GM18499 (cell line): Measurements from ENCODE around the gene KCND3.

Source experiments
- ATAC-seq: cut with Tn5 transposase; IDR thresholded peaks from one replicate; pipeline ENCODE4 v1.9.1; 2021; ENCODE audit warnings: moderate number of reproducible peaks; ENCODE audit not compliant: insufficient read depth, unreplicated experiment

KCND3 gene

GRCh38 chr1:111927652-111928051 lies 61.8 kb downstream of the KCND3 start:
- ATAC-seq = no peak

GRCh38 chr1:111924786-111925185 lies 64.7 kb downstream of the KCND3 start:
- no peak for ATAC-seq

GRCh38 chr1:111923766-111924165 lies 65.7 kb downstream of the KCND3 start:
- no peak for ATAC-seq

DNA sequence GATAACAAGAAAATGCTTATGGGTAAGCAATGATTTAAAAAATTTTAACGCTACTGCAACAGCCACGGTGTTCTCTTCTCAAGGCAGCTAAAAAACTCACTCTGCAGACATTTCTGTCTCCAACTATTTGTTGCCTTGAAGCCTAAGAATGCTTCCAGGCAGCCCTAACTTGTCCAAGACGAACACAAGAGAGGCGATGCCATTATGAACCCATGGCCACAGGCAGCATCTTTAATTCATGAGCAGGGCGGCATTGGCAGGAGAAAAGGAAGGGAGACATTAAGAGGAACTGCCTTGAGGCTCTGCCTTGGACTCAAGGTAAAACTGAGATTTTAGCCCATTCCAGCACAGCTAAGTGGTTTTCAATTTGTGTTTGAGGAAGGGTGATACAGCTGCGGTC lies 67.5 kb downstream of the KCND3 start:
- no peak for ATAC-seq

DNA sequence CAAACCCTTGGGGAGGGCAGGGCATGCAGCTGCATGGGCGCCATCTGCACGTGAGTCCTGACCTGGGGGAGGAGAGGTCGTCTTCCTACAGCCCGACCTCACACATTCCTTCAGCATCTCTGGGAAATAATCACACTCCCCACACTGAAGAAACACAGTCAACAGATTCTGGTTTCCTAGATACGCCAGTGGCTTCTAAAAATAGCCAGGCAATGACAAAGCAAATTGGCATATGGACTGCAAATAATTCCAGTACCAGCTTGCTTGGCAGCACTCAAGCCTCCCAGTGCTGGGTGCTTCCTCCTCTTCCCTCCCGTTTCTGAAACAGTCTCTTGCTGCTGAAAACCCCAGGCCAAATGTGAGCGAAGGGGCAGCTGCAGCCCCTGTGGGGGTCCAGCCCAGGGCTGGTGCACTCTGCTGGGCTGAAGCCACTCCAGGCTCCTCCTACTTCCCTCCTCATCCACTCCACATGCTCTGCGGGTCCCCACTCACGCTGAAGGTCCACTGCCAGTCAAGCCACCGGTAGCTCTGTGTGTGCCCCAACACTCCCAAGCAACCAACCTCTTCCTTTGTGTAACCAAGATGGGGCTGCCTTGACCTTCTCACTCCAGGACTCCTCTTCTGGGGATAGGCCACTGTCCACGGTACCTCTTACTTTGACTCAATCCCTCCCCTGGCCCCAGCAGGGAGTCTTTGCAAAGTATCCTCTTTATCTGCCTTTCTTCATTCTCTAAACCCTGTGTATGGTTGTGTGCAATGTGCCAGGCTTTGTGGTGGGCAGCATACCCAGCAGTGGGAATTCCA lies 69.0 kb downstream of the KCND3 start:
- ATAC-seq = no peak

- no peak for ATAC-seq
These were observed 77.5 kb downstream of the KCND3 start for GRCh38 chr1:111911776-111912515.

DNA sequence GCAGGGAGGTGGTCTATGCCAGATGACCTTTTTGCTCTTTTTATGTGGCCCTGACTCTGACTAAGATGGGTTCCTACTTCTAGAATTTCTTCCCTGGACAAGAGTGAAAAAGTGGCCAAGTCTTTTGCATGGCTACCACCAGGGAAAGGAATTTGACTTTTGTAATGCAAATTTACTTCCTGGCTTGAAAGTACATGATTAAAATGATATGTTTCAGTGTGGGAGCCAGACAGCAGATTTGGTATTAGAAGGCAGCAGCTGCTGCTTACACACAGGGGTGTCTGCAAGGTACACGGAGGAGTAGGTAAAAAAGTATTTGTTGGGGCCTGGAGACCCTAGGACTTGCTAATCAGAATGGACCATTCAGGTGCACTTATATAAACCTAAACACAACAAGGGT lies 78.4 kb downstream of the KCND3 start:
- ATAC-seq = no peak

DNA sequence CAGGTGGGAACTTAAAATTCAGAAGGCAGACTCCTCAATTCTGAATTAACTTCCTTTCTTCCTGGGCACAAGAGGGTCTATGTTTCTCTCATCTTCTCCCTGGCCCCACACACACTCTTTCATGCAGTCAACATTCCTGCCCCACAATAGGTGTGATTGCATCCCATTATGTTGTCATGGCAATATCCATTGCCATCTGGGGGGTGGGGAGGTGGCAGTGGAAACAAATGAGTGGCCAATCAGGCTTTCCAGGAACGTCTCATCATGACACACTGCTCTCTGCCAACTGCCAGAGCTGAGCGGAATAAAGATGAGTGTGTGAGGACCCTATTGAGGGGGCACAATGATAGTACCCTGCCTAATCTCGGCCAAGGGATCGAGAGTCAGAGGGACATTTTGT lies 80.4 kb downstream of the KCND3 start:
- no peak for ATAC-seq

GRCh38 chr1:111908011-111908621 lies 81.4 kb downstream of the KCND3 start:
- ATAC-seq = no peak

DNA sequence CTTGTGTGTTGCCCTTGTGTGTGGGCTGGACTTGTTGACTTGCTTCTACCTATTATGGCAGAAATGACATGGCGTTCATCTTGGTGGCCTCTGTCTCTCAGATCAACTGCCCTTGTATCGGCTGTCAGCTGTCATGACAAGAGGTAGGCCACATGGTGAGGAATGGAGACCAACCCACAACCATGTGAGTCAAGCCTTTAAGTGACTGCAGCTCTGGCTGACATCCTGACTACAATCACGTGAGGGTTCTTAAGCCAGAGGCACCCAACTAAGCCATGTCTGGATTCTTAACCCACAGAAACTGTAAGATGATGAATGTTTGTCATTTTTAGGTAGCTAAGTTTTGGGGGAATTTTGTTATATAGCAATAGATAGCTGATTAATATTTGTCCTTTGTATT lies 82.1 kb downstream of the KCND3 start:
- ATAC-seq = no peak

- no peak for ATAC-seq
These were observed 82.7 kb downstream of the KCND3 start for GRCh38 chr1:111906816-111907215.

DNA sequence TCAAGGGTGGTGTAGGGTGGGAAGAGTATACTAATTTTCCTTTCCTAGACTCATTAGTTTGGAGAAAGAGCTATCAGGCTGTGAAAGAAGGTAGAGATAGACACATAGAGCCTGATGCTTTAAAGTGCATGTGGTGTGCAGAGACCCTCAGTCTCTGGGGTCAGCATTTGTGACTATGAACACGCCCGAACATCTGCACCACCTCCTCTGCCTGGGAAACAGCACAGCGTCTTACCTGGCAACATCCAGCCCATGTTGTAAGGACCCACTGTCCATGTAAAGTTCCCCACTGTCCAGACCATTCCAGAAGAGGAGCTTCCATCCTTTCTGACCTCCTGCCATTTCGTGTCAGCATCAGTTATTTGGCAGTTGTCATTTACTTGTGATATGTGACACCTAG lies 83.4 kb downstream of the KCND3 start:
- no peak for ATAC-seq

DNA sequence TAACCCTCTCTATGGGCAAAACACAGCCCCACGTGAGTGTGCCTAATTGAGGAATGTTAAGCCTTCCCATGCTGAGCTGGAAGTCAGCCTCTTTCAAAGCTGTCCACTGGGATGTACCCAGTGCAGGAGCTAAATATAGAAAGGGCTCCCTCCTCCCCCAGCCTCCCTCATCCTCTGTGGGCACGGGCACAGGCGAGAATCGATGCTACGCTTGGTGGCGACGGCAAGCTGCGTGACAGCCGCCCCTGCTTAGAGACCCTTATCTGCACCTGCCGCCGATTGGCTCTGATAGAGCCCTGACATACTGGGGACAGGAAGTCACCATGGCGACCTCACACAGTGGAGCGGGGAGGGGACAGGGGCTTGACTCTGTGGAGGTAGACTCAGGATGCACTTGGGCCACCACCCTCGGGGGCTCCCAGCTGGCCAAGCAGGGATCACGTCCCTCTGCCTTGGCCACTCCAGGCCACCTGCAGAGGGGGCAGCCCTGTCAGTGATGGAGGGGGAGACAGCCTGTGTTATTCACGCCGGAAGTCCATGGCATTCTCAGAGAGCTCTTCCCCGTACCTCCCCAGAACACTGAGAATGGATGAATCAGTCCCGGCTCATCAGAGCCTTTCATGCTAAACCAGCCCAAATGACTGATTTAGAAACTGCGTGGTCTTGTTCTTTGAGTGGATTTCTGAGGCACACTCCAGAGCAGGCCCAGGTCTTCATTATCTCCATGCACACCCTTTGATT lies 84.8 kb downstream of the KCND3 start:
- ATAC-seq = no peak

DNA sequence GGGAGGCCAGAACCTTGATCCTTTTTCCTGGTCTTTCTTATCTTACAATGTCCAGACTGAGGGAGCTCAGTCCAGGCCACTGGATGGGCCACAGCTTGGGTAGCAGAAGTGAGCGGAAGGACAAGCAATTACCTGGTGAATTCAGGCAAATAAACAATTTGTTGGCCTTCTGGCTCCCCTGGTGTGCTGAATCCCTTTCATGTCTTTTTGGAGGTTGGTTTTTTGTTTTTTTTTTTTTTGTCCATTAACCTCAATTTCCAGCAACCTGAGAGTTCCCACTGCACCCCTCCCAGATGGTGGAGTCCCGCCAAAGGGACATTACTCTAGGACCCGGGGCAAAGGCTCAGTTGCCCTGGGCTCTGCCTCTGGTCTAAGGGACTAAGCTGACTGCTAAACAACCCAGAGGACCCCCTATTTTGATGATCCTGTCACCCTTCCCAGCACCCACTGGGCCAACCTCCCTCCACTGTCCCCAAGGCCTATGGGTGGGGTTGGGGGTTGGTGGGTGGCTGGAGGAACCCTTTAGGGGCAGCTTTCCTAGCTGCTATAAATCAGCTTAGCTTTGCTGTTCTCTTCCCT lies 85.5 kb downstream of the KCND3 start:
- ATAC-seq = no peak

DNA sequence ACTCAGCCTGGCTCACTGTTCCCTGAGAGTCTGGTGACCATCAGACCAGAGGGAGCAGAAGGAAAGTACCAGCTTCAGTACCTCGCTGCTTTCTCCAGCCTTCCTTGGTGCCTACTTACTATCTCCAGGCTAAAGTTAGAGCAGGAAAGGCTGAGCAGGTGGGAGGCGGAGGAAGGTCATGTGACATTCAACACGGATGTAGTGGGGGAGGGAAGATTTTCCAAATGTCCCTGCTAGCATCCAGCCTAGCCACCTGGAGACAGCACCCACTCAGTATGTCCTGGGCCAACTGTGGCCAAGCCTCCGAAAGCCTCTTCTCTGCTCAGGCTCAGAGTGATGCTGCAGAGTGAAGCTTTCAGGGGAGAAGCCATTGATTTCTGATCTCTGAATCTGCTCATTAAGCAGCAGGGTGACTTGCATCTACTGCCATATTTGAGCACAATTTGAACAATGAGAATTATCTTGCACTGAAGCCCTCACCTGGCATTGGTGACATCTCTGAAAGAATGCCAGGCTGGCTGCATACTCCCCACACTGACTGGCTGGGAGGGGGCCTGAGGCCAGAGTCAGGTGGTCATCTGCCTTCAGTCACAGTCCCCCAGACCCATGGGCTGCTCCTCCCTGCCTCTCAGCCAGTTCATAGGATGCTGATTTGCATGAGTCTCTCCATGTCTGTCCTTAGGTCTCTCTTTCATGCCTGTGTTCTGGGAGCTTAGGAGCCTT lies 86.2 kb downstream of the KCND3 start:
- no peak for ATAC-seq

DNA sequence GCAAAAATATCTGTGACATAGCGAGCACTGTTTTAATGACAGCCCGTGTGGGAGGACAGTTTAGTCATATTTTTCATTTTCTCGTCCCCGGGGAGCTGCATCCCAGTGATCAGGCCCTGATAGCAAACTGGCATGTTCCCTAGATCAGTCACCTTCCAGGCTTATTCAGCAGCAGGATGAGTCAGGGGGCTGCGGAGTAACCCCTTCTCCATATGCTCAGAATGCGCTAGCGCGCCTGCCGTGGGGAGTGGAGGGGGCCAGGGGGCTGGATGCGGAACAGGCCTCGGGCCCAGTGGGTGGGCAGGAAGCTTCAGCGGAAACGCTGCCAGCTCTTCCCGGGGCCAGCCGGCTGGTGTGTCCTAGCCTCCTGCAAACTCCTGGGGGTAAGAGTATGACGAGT lies 94.0 kb downstream of the KCND3 start:
- no peak for ATAC-seq

GRCh38 chr1:111895017-111895416 lies 94.5 kb downstream of the KCND3 start:
- ATAC-seq = no peak

DNA sequence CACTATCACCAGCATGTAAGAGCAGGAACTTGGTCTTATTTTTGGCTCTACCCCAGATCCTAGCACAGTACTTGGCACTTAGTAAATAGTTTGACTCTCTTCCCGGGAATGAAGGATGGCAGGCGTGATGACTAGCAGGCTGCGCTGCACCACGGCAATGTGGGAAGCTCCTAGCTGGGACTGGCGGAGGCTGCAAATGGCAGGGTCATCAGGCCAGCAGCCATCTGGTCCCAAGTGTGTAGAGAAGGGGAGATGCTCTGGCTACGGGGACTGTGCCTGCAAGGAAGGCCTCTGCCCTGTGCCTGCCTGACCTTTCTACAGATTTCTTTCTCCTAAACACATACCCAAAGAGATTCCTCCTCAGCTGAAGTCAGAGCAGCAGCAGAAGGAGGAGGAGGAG lies 95.0 kb downstream of the KCND3 start:
- no peak for ATAC-seq

DNA sequence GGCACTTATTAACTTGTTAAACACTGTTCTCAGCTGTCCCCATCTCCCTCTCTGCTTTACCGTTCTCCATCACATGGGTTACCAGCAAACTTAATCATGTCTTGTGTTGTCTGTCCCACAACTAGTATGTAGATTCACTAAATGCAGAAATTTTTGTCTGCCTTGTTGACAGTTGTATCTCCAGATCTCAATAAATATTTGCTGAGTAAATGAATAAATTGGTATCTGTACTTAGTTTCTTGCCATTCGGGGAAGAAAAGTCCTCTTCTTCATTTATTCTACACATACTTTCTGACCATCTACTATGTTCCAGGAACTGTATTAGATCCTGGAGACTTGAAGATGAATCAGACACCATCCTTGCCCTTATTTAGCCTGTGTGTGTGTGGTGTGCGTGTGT lies 97.9 kb downstream of the KCND3 start:
- ATAC-seq = no peak
